Activated CD4-positive, alpha-beta T cell treated with anti-CD3 and anti-CD28 coated beads, Interleukin-2, Interleukin-6, amounts not matched to agents 100 ng/mL and 50 ng/mL, durations not matched to agents 16 hours and 8 hours (primary cell): Measurements from ENCODE around the gene ACOX3.
A peak's percentile ranks its signal among the peaks of the same experiment; 100 is the strongest.
"Not testable (repeated sequence)": the region's sequence is repeated elsewhere in the genome, so short reads cannot be mapped to it uniquely, and the experiment has no call there.

Source experiments
- DNase-seq: peaks from one replicate; pipeline ENCODE4 v3.0.0-alpha.2; 2020

Gene ACOX3

GRCh38 chr4:8428288-8429097 lies 12.0 kb downstream of the ACOX3 start:
- DNase-seq = peak; percentile 94

GRCh38 chr4:8427761-8428287 lies 12.7 kb downstream of the ACOX3 start:
- DNase-seq = peak; percentile 26

GRCh38 chr4:8427262-8427661 lies 13.3 kb downstream of the ACOX3 start:
- no peak for DNase-seq

- no peak for DNase-seq
Measured at GRCh38 chr4:8422786-8423185, 17.7 kb downstream of the ACOX3 start.

GRCh38 chr4:8422327-8422726 lies 18.2 kb downstream of the ACOX3 start:
- no peak for DNase-seq

- not testable (repeated sequence) for DNase-seq
Measured at GRCh38 chr4:8420151-8420550, 20.4 kb downstream of the ACOX3 start.

GRCh38 chr4:8419222-8420041 lies 21.1 kb downstream of the ACOX3 start:
- peak; percentile 85 for DNase-seq

GRCh38 chr4:8417071-8417614 lies 23.4 kb downstream of the ACOX3 start:
- DNase-seq = no peak

- DNase-seq = peak; percentile 87
Measured at GRCh38 chr4:8414377-8414776, 26.1 kb downstream of the ACOX3 start.

- DNase-seq = no peak
Measured at GRCh38 chr4:8412288-8412687, 28.2 kb downstream of the ACOX3 start.

GRCh38 chr4:8411351-8412180 lies 29.0 kb downstream of the ACOX3 start:
- no peak for DNase-seq

- DNase-seq = peak; percentile 14
Measured at GRCh38 chr4:8410641-8411271, 29.8 kb downstream of the ACOX3 start.

- DNase-seq = no peak
Measured at GRCh38 chr4:8410066-8410625, 30.4 kb downstream of the ACOX3 start.

- DNase-seq = peak; percentile 79
Measured at GRCh38 chr4:8409264-8410065, 31.1 kb downstream of the ACOX3 start.

GRCh38 chr4:8407756-8408155 lies 32.8 kb downstream of the ACOX3 start:
- DNase-seq = no peak

GRCh38 chr4:8407316-8407715 lies 33.2 kb downstream of the ACOX3 start:
- DNase-seq = no peak

- DNase-seq = peak; percentile 23
Measured at GRCh38 chr4:8406887-8407286, 33.6 kb downstream of the ACOX3 start.

GRCh38 chr4:8405516-8405875 lies 35.0 kb downstream of the ACOX3 start:
- no peak for DNase-seq

GRCh38 chr4:8404791-8405515 lies 35.6 kb downstream of the ACOX3 start:
- DNase-seq = no peak

- DNase-seq = no peak
Measured at GRCh38 chr4:8403976-8404375, 36.5 kb downstream of the ACOX3 start.
